Heart left ventricle (tissue), 13 donors: ENCODE measurements around the gene FSTL3.

Source experiments
- CTCF ChIP-seq, 12 donors: fragments of 200-600 bp; sonication (generic) in 4 of 12; IDR thresholded peaks; one replicate each; pipeline versions ENCODE4 v1.5.0 to v1.8.0; 2018 to 2022; ENCODE audit warnings: antibody characterized with exemption in 12 of 12, mild to moderate bottlenecking in 5 of 12
- POLR2A ChIP-seq, 2 donors: fragments of 450-650 bp; IDR thresholded peaks; one replicate each; pipeline ENCODE4 v1.6.1; 2017; ENCODE audit warnings: antibody characterized with exemption in 2 of 2, mild to moderate bottlenecking in 2 of 2, moderate library complexity in 2 of 2
- donor health status: ischemic (EF 13 %, LVEDD 7.1; RV severe dilation, severe dysfunction).
- donor health status: DM: no; HTN: yes; CAD: no.
- donor health status: DM: no; HTN: no; CAD: no.
- donor health status: ischemic (EF 25% LVEDD 6.9; RV normal size, moderate dysfunction).
- donor health status: ischemic (EF 25% LVEDD 5.7; RV mildly dilated, moderate dysfunction).
- donor health status: ischemic (EF 35%, LVEDD 5.7; RV mildly dilated, moderate dysfunction).
- donor health status: nonischemic (EF 11% LVEDD 7.7; RV severe dilation, severe dysfunction).
- donor health status: DM: yes; HTN: yes; CAD: no.
- donor health status: PGD.
- donor health status: ischemic (EF 29% LVEDD 5.4; RV normal size, mild dysfunction).
- donor health status: nonischemic (EF 23%, LVEDD 6.1; RV moderate dilation, normal function).

- TF ChIP-seq CTCF (IDR thresholded peaks at IDR 0.05) = no peak
- TF ChIP-seq POLR2A (IDR thresholded peaks at IDR 0.05) = peak in 1 of 2 donors; percentile 20
Measured at GRCh38 chr19:703651-704446, 27.7 kb downstream of the FSTL3 start.
